D721Med (cell line): Measurements from ENCODE around the gene TSTD2.
"Not testable (repeated sequence)": the region's sequence is repeated elsewhere in the genome, so short reads cannot be mapped to it uniquely, and the experiment has no call there.

Experiments used
- DNase-seq: peaks from one replicate; pipeline ENCODE4 v3.0.0; 2011; ENCODE audit warnings: low spot score; ENCODE audit not compliant: insufficient read length
- FAIRE-seq: peaks from 2 replicates; lab custom pipeline; 2011; peaks lifted over from hg19 to GRCh38; lab: Jason Lieb, UNC
- CTCF ChIP-seq: IDR thresholded peaks from 2 replicates; pipeline ENCODE4 v1.5.1; 2012; ENCODE audit warnings: mild to moderate bottlenecking, control low read depth; ENCODE audit not compliant: insufficient read depth; ENCODE audit errors: missing control alignments

TSTD2 gene

DNA sequence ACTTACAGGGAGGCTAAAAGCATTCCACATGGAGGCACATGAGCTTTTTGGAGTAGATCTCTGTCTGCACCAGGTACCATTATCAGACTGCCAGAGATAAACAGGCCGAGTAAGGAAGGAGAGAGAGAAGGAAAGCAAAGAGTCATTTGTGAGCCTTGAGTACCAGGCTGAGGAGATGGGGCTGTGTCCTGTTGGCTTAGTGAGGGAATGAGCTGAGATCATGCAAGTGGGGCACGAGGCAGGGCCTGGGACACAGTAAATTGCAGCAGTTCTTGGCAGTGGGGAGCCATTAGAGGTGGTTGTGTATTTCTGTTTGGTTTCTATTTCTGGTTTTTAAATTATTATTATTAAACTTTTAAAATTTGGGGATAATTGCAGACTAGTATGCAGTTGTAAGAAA is 53.3 kb downstream of the TSTD2 start:
- FAIRE-seq = no peak
- no peak for DNase-seq
- no peak for TF ChIP-seq CTCF

DNA sequence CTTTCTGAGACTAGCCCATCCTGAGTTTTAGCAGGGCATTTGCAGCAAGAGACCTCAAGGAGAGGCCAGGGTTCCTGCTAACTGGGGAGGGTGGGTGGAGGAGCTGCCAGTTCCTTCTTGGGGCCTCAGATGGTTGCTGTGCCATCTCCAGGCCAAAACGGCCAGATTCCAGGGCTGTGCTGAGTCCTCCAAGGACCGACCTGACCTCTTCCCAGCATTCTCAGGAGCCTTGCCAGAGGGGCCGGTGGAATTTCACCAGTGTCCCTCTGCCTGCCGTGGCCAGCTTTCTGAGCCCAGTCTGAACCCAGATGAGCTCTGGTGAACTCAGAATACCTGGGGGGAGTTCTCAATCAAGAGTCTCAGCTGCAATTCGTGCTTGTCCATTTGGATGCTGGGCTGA is 54.3 kb downstream of the TSTD2 start:
- no peak for DNase-seq
- no peak for TF ChIP-seq CTCF
- no peak for FAIRE-seq

DNA sequence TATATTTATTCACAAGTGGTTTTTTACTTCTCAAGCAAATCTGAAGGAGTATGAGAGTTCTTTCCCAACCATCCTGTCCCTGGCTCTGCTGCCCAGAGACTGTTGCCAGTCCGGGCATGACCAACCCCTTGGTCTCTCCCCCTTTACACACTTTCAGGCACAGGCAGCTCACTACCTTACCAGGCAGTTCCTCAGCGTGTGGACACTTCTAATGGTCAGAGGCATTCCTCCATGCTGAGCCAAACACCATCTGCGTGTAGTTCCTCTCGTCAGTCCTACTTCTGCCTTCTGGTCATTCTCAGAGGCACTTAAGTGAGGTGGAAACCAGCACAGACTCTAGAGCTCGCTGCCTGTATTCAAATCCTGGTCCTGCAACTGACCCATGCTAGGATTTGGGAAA is 56.1 kb downstream of the TSTD2 start:
- no peak for TF ChIP-seq CTCF
- FAIRE-seq = no peak
- DNase-seq = no peak

DNA sequence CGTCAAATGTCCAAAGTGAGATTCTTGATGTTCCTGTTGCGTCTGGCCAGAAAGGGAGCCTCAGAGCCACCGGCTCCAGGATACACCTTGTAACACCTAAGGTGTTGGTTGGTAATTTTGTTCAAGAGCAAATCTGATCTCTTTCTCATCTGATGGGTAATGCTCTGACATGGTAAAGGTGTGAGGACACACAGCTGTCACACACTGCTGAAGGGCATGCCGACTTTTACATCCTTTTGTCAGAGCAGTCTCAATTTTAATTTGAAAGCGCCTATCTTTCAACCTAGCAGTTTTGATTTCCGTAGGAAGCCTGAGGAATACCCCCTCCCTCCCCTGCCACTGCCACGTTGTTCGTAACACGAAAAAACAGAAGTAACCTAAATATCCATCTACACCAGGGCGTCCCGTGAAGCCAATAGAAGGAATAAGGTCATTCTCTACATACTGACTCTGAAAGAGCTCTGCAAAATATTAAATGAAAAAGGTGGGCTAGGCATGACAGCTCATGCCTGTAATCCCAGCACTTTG is 57.4 kb downstream of the TSTD2 start:
- DNase-seq = no peak
- FAIRE-seq = no peak
- TF ChIP-seq CTCF = no peak

DNA sequence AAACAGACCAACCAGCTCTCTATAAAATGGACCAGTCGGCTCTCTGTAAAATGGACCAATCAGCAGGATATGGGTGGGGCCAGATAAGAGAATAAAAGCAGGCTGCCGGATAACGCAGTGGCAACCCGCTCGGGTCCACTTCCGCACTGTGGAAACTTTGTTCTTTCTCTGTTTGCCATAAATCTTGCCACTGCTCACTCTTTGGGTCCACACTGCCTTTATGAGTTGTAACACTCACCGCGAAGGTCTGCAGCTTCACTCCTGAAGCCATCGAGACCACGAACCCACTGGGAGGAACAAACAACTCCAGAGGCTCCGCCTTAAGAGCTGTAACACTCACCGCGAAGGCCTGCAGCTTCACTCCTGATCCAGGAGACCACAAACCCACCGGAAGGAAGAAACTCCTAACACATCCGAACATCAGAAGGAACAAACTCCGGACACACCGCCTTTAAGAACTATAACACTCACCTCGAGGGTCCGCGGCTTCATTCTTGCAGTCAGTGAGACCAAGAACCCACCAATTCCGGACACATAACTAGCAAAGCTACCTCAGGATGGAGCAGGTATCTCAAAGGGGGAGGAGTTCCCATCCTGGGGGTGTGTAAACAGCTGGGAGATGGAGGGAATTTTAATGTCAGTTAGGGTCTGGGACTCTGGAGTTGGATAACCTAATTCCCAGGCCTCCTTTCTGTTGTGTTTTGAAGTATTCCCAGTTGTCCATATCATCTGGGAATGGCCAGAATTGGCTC is 58.1 kb downstream of the TSTD2 start:
- DNase-seq, FAIRE-seq: not testable (repeated sequence)

DNA sequence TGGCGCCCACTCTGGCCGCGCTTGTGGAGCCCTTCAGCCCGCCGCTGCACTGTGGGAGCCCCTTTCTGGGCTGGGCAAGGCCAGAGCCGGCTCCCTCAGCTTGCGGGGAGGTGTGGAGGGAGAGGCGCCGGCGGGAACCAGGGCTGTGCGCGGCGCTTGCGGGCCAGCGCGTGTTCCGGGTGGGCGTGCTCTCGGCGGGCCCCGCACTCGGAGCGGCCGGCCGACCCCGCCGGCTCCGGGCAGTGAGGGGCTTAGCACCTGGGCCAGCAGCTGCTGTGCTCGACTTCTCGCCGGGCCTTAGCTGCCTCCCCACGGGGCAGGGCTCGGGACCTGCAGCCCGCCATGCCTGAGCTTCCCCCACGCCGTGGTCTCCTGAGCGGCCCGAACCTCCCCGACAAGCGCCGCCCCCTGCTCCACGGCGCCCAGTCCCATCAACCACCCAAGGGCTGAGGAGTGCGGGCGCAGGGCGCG is 59.0 kb downstream of the TSTD2 start:
- not testable (repeated sequence) for DNase-seq, FAIRE-seq

DNA sequence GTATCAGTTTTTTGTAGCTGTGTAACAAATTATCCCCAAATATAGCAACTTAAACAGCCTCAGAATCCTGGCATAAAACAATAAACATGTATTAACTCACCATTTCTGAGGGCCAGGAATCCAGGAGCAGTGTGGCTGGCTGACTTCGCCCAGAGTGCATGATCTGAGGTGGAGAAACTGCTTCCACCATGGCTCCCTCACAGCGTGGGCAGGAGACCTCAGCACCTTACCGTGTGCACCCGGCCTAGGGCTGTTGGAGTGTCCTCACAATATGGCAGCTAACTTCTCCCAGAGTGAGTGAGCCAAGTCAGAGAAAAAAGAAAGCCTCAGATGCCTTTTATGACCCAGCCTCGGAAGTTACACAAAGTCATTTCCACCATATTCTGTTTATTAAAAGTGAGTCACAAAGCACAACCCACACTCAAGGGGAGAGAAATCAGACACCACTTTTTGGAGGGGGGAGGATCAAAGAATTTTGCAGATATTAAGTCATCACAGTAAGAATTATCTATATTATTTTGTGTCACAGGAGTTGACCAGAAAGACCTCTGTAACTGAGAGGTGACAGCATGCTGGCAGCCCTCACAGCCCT is 59.6 kb downstream of the TSTD2 start:
- DNase-seq = no peak
- no peak for TF ChIP-seq CTCF
- FAIRE-seq = no peak

DNA sequence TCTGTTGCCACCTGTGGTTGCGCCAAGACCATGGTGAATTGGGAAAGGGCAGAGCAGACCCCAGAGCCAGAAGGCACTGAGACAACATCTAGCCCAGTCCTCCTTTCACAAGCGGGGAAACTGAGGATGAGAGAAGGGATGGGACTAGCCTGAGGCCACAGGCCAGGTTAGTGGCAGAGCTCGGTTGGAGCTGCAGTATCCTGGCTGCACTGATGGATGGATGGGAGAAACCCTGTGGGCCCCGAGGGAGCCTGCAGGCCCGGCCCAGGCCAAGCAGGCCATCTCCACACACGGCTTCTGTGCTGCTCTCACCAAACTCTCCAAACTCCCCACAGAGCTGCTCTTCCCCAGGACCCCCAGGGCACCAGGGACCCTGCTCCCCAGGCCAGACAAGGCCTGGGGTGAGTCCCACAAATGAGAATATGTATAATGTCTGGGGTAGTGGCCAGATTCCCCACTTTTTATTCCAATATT is 60.2 kb downstream of the TSTD2 start:
- no peak for TF ChIP-seq CTCF
- no peak for FAIRE-seq

More for the DNA sequence above, 60.2 kb downstream of the TSTD2 start:
- DNase-seq = no peak
